ENCODE data around the gene CKM.

GRCh38 chr19:45263013-45263412, 59.7 kb downstream of the CKM start:
- TF ChIP-seq CTCF (IDR thresholded peaks at IDR 0.05) (no peak), ZFX (IDR thresholded peaks at IDR 0.05; ENCODE audit: borderline replicate concordance) (no peak)
